HepG2 (cell line): ENCODE data around the gene ZMYND10. TPM values are rescaled to one million over a fixed set of nuclear protein-coding genes. Genes with fewer than 3 reads are reported as not detected.
A peak's percentile ranks its signal among the peaks of the same experiment; 100 is the strongest.

Experiments
- DR1 ChIP-seq: sonication (generic); formaldehyde crosslinking; IDR thresholded peaks from 2 replicates; pipeline ENCODE4 v1.8.0; 2021; ENCODE audit warnings: mild to moderate bottlenecking, missing genetic modification reagents, inconsistent platforms
- FOXK2 ChIP-seq: fragments of 450-650 bp; IDR thresholded peaks from 2 replicates; pipeline ENCODE4 v1.6.1; 2016
- FOXO1 ChIP-seq: sonication (generic); formaldehyde crosslinking; IDR thresholded peaks from 2 replicates; pipeline ENCODE4 v1.4.0; 2020; ENCODE audit warnings: missing genetic modification reagents
- HINFP ChIP-seq: sonication (generic); formaldehyde crosslinking; IDR thresholded peaks from 2 replicates; pipeline ENCODE4 v1.4.0; 2020; ENCODE audit warnings: low read depth, mild to moderate bottlenecking, missing genetic modification reagents
- NFRKB ChIP-seq: fragments of 450-650 bp; IDR thresholded peaks from 2 replicates; pipeline ENCODE4 v1.6.1; 2017
- PLRG1 ChIP-seq: fragments of 450-650 bp; conservative IDR thresholded peaks from 2 replicates; pipeline ENCODE4 v1.6.1; 2016
- RXRB ChIP-seq: IDR thresholded peaks from 2 replicates; pipeline ENCODE4 v1.6.1; 2016; ENCODE audit warnings: borderline replicate concordance, missing genetic modification reagents, missing compliant biosample characterization
- SMYD3 ChIP-seq: sonication (generic); formaldehyde crosslinking; IDR thresholded peaks from 2 replicates; pipeline ENCODE4 v1.8.1; 2023; ENCODE audit warnings: mild to moderate bottlenecking, missing genetic modification reagents
- ZNF142 ChIP-seq: sonication (generic); formaldehyde crosslinking; IDR thresholded peaks from 2 replicates; pipeline ENCODE4 v1.4.0; 2020; ENCODE audit warnings: missing genetic modification reagents
- ZNF225 ChIP-seq: sonication (generic); formaldehyde crosslinking; IDR thresholded peaks from 2 replicates; pipeline ENCODE4 v1.4.0; 2020; ENCODE audit warnings: mild to moderate bottlenecking, missing genetic modification reagents
- ZNF33B ChIP-seq: sonication (generic); formaldehyde crosslinking; IDR thresholded peaks from 2 replicates; pipeline ENCODE4 v1.5.1; 2020; ENCODE audit warnings: mild to moderate bottlenecking, missing genetic modification reagents
- ZSCAN12 ChIP-seq: sonication (generic); formaldehyde crosslinking; IDR thresholded peaks from 2 replicates; pipeline ENCODE4 v1.9.0; 2021; ENCODE audit warnings: mild to moderate bottlenecking, missing genetic modification reagents
- polyA plus RNA-seq, 8 experiments: library from polyadenylated mRNA; depleted of rRNA in 3 of 8; stranded (reverse) in 7 of 8; unstranded in 1 of 8; fragments of >200 nt; fragmentation: Illumina TruSeq in 4 of 8; extraction: Trizol in 4 of 8; gene quantifications; 2 replicates each; pipeline versions ENCODE4 v1.2.1 to v1.2.3, GENCODE V29; 2011 to 2016; ENCODE audit warnings: low read depth in 4 of 8, missing spikeins in 1 of 8, mixed read lengths in 1 of 8; ENCODE audit not compliant: insufficient read depth in 1 of 8
- total RNA-seq, 5 experiments: library from RNA; depleted of rRNA; stranded (reverse); fragments of >200 nt; fragmentation: Illumina TruSeq; extraction: Trizol; gene quantifications; 2 replicates each; pipeline ENCODE4 v1.2.3, GENCODE V29; 2016; ENCODE audit warnings: low read depth in 1 of 5
- TF ChIP-seq, protein P1 (sequence below): sonication (generic); formaldehyde crosslinking; IDR thresholded peaks from 2 replicates; pipeline ENCODE4 v1.9.0; 2021; ENCODE audit warnings: missing genetic modification reagents, mild to moderate bottlenecking, borderline replicate concordance
- TF ChIP-seq, protein P2 (sequence below): sonication (generic); formaldehyde crosslinking; IDR thresholded peaks from 2 replicates; pipeline ENCODE4 v1.4.0; 2020; ENCODE audit warnings: mild to moderate bottlenecking, missing genetic modification reagents
- TF ChIP-seq, protein P3 (sequence below): sonication (generic); formaldehyde crosslinking; IDR thresholded peaks from 2 replicates; pipeline ENCODE4 v1.8.0; 2023; ENCODE audit warnings: mild to moderate bottlenecking, missing genetic modification reagents
- TF ChIP-seq, protein P4 (sequence below): sonication (generic); formaldehyde crosslinking; IDR thresholded peaks from 2 replicates; pipeline ENCODE4 v1.4.0; 2020; ENCODE audit warnings: missing genetic modification reagents

Gene ZMYND10
- total and polyA plus RNA-seq, 2 of the 13 experiments (the other 11 are each of a cell fraction or from before 2014, with no cell fraction given), result 0.60 to 0.74 TPM

DNA sequence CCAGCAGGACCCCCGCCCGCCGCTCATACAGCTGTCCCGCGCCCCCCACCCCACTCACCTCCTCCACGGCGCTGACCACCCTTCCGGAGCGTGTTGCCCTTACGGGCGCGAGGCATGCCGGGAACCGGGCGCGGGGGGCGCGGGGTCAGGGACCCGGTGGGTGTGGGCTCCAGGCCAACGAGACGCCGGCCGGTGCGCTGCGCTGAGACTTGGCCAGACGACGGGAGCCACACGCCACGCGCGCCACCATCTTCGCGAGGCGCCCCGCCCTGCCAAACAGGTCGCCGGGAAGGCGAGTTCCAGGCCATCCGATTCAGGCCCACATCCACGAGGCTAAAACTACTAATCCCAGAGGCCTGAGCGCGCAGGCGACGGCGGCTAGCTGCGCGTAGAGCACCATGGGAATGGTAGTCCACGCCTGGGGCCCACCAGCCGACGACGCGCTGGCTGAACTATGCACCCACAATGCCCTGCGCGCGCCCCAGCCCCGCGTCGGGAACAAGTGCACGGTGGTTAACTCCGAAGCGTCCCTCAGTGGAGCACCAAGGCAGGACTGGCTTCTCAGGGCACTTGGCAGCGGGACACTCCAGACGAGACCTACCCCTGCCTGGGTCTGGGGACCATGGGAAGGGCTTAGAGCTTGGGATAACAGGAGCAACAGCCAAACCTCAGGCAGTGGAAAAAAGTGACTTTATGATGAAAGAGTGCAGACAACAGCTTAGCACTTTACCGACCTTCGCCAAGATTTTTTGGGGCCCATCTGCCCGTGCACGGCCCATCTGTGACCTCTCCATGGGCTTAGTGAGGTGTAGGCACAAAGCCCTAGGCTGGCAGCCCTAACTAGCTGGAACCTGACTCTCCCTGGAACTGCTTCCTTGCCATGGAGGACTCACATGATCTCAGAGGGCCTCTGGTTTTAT is 53.1 kb downstream of the ZMYND10 start, which contains the start of gene IFRD2 (continued):
- TF ChIP-seq, protein P1, sequence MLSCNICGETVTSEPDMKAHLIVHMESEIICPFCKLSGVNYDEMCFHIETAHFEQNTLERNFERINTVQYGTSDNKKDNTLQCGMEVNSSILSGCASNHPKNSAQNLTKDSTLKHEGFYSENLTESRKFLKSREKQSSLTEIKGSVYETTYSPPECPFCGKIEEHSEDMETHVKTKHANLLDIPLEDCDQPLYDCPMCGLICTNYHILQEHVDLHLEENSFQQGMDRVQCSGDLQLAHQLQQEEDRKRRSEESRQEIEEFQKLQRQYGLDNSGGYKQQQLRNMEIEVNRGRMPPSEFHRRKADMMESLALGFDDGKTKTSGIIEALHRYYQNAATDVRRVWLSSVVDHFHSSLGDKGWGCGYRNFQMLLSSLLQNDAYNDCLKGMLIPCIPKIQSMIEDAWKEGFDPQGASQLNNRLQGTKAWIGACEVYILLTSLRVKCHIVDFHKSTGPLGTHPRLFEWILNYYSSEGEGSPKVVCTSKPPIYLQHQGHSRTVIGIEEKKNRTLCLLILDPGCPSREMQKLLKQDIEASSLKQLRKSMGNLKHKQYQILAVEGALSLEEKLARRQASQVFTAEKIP (CRISPR knock-in tag), result no peak
- TF ChIP-seq FOXO1 (CRISPR knock-in tag), result peak; percentile 58; the same call in 1 of the 2 replicates
- TF ChIP-seq, protein P2, sequence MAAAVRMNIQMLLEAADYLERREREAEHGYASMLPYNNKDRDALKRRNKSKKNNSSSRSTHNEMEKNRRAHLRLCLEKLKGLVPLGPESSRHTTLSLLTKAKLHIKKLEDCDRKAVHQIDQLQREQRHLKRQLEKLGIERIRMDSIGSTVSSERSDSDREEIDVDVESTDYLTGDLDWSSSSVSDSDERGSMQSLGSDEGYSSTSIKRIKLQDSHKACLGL, result peak; percentile 76; the same call in 1 of the 2 replicates
- TF ChIP-seq ZNF33B, result no peak
- TF ChIP-seq ZSCAN12 (CRISPR knock-in tag), result no peak
- TF ChIP-seq ZNF225 (CRISPR knock-in tag), result no peak
- no peak for TF ChIP-seq NFRKB
- no peak; the same call in 1 of the 2 replicates for TF ChIP-seq DR1 (CRISPR knock-in tag)
- no peak; the same call in 1 of the 2 replicates for TF ChIP-seq FOXK2
- no peak for TF ChIP-seq SMYD3
- TF ChIP-seq, protein P3, sequence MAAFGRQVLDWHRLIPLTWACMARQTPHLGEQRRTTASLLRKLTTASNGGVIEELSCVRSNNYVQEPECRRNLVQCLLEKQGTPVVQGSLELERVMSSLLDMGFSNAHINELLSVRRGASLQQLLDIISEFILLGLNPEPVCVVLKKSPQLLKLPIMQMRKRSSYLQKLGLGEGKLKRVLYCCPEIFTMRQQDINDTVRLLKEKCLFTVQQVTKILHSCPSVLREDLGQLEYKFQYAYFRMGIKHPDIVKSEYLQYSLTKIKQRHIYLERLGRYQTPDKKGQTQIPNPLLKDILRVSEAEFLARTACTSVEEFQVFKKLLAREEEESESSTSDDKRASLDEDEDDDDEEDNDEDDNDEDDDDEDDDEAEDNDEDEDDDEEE (CRISPR knock-in tag), result 0 out of 2 replicates have a peak, but pooled peaks have one; percentile 32
- TF ChIP-seq HINFP, result 0 out of 2 replicates have a peak, but pooled peaks have one; percentile 33
- TF ChIP-seq RXRB (CRISPR knock-in tag), result peak; percentile 56; the same call in 1 of the 2 replicates
- no peak for TF ChIP-seq PLRG1
- no peak for TF ChIP-seq ZNF142 (CRISPR knock-in tag)
- TF ChIP-seq, protein P4, sequence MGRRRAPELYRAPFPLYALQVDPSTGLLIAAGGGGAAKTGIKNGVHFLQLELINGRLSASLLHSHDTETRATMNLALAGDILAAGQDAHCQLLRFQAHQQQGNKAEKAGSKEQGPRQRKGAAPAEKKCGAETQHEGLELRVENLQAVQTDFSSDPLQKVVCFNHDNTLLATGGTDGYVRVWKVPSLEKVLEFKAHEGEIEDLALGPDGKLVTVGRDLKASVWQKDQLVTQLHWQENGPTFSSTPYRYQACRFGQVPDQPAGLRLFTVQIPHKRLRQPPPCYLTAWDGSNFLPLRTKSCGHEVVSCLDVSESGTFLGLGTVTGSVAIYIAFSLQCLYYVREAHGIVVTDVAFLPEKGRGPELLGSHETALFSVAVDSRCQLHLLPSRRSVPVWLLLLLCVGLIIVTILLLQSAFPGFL (CRISPR knock-in tag), result no peak
